CD4-positive, alpha-beta T cell treated with Interleukin-10 for 1 hour (primary cell): Measurements from ENCODE around the gene KIF6.
"Not testable (repeated sequence)": the region's sequence is repeated elsewhere in the genome, so short reads cannot be mapped to it uniquely, and the experiment has no call there.

Experiments used
- DNase-seq: peaks from one replicate; pipeline ENCODE4 v3.0.0-alpha.2; 2020

KIF6 gene

DNA sequence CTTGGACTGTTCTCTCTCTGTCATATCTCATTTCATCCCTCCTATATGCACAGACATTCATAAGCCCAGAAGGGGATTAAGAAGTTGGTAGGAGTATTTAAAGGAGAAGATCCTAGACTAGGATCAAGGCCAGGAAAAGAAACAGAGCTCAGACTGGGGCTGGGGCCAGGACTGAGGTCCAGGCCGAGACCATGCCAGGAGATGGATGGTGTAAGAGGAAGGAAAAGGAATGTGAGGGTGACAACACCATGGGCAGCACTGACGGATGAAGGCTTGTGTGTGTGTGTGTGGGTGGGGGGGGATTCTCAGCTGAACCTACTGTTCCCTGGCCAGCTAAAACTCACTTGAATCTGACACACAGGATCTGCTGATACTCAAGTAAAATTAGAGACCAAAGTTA lies 182.1 kb downstream of the KIF6 start:
- DNase-seq = no peak

GRCh38 chr6:39540454-39540853 lies 184.8 kb downstream of the KIF6 start:
- DNase-seq = no peak

- DNase-seq = no peak
Measured at GRCh38 chr6:39530201-39530759, 194.9 kb downstream of the KIF6 start.

GRCh38 chr6:39527792-39528564 lies 197.2 kb downstream of the KIF6 start:
- no peak for DNase-seq

- DNase-seq = no peak
Measured at GRCh38 chr6:39524007-39524406, 201.2 kb downstream of the KIF6 start.

GRCh38 chr6:39521958-39522357 lies 203.2 kb downstream of the KIF6 start:
- no peak for DNase-seq

DNA sequence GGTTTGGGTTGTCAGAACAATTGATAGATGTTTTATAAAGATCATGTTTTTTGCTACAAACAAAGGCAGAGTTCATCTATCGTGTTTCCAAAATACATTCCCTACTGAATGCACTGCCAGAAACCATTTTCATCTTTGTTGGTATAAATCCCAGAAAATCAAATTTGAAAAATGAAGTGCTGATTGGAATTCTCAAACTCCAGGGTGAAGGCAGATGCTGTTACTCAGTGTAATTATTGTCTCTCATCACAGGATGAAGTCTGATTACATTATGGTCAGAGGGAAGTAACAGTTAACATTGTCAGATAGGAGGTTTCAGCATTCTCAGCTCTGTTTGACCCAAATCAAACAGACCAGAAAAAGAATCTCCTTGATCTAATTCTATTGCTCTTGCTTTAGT lies 204.3 kb downstream of the KIF6 start:
- DNase-seq = no peak

GRCh38 chr6:39520411-39520810 lies 204.8 kb downstream of the KIF6 start:
- DNase-seq = no peak

DNA sequence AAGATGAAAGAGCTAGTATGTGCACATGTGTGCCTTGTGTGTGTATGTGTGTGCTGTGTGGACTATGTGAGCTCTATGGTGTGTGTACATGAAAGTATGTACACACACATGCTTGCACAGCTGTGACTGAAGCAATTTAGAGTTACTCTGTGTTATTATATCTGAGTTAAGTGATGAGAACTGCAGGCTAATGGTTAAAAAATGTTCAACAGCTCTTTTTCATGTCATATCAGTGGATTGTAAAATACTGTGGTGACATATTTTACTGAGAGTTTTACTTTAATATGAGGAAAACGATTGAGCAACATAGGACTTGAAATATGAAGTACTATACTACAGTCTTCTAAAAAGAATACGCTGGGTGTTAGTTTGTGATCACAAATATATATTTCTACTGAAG lies 207.0 kb downstream of the KIF6 start:
- no peak for DNase-seq

DNA sequence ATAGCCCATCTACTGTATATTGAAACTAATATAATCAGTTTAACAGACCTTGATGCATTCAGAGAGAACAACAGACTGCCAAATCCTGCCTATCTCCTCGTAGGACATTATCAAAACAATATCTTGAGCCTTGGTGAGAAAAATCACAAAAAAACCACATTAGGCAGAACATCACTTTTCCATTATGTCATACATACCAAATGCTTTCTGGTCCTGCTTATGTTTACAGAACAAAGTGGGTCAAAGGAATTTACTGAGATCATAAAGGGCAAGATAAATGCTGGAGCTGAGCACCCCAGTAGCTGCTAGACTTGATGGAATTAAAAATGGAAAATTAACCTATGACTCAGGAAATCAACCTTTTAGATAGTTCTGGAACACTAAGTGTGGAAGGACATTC lies 207.5 kb downstream of the KIF6 start:
- no peak for DNase-seq

DNA sequence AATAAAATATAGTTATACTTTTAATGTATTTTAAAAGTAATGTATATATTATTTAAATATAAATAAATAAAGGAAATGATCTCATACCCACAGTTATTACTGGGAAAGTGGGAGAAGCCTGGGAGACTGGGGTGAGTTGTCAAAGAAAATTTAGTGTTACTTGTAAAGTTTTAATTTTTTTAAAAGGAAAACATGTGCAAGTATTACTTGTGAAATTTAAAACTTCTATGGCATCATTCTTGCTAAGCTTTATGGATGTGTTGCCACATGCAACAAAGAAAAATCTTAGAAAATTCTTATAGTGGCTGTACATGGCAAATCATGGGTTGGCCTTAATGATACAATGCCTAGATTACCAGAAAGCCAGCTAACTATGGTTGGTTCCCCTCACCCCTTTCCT lies 208.7 kb downstream of the KIF6 start:
- no peak for DNase-seq

DNA sequence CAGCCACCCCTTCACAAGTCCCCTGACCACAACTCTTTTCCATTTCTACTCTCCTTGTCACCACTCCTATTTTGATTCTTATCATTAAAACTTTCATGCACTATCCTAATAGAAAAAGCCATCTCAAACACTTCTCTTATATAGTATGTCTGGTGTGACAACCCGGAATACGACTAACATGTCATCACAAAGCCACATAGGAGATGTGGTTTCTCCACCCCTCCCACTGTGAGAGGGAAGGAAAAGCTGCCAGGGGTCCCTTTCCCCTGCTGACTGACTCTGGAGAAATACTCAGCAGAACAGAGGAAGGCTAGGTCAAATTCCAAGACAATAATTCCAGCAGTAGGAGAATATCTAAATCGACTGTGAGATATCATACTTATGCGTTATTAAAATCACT lies 209.7 kb downstream of the KIF6 start:
- DNase-seq = no peak

DNA sequence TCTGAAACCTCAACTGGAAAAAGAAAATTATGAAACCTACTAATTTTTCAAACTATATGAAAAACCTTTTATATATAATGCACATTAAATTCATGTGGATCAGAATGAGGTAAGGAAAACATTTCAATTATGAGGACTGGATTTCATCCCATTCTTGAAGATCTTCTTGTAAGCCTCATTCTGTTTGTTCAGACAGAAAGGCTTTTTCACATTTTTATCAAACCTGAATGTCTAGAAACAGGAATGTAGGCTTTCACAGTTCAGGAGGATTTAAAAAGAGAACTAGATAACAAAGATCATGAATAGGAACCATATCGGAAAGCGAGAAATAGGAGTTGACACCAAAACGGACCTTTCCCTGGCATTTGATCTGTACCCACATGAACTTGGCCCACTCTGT lies 210.2 kb downstream of the KIF6 start:
- DNase-seq = no peak

GRCh38 chr6:39509831-39510230 lies 215.4 kb downstream of the KIF6 start:
- not testable (repeated sequence) for DNase-seq

- no peak for DNase-seq
Measured at GRCh38 chr6:39508515-39508914, 216.7 kb downstream of the KIF6 start.

DNA sequence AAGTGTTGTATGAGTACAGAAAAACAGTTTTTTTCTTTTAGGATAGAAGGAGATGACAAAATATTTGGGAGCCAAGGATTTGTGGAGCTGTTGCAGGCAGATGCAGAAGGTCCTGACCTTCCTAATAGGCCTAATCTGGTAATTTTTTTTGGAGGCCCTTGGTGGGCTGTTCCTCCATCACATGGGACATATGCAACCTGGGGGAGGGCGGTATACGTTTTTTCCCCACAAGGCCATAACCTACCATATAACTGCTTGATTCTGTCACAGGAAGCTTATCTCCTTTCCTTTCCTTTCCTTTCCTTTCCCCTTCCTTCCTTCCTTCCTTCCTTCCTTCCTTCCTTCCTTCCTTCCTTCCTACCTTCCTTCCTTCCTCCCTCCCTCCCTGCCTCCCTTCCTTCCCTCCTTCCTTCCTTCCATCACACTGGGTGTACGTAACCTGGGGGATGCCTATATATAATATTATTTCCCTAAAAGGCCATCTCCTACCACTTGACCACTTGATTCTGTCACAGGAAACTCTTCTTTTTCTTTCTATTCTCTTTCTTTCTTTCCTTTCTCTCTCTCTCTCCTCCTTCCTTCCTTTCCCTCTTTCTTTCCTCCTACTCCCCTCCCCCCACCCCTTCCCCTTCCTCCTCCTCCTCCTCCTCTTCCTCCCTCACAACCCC lies 217.7 kb downstream of the KIF6 start:
- DNase-seq = no peak

- not testable (repeated sequence) for DNase-seq
Measured at GRCh38 chr6:39502362-39502955, 222.7 kb downstream of the KIF6 start.

- no peak for DNase-seq
Measured at GRCh38 chr6:39499053-39499452, 226.2 kb downstream of the KIF6 start.

GRCh38 chr6:39498096-39498495 lies 227.1 kb downstream of the KIF6 start:
- DNase-seq = no peak

- DNase-seq = no peak
Measured at GRCh38 chr6:39496915-39497314, 228.3 kb downstream of the KIF6 start.

DNA sequence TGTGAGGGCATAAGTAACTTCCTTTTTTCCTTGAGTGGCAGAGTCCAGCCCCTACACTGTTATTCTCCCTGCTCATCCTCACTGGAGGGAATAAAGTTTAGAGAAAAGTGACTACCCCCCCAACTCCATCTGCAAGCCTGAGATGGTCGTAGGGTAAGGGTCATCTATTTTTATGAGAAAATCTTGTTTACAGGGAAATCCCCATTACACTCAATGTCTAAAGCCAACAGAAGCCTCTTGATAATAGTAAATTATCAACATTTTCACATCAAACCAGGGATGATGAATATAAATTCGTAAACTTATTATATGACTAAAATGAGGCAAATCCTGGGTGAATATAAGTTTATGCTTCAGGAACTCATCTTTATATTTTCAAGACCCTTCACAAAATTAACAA lies 228.8 kb downstream of the KIF6 start:
- DNase-seq = no peak

DNA sequence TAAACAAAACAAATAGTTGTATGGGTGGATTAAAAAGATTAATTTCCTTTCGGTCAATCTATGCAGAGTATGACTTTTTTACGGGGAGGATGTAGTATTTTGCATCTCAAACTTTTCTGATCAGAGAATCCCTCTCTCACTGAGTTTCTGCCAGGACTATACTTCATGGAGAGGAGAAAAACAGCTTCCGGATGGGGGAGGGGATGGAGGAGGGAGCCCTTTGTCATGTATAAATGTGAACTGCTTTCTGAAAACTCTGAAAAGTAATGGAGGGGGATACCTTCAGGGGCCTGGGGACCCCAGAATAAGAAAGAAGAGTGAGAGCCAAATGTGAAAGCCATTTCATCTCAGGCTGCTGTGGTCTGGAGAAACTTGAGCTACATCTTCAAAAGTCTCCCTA lies 229.6 kb downstream of the KIF6 start:
- DNase-seq = no peak

DNA sequence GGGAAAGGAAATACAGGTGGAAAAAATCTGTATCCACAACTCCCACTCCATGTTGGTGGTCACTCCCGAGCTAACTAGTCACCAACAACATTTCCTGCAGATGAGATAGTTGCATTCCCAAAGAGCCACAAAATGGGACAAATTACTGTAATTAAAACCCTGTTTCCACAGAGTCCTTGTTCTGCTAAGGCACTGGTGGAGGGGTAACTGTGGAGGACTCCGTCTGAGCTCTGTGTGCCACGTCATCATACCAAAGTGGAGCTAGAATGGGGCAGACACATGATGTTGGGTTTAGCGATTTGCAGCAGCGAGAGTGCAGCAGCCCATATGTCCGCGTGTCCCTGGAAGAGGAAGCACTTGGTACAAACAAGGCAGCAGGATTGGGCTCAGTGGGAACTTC lies 230.2 kb downstream of the KIF6 start:
- no peak for DNase-seq

GRCh38 chr6:39493777-39494176 lies 231.4 kb downstream of the KIF6 start:
- no peak for DNase-seq
